Transverse colon (tissue), 4 donors: ENCODE results near the gene HOXB9.

Source experiments
- EP300 ChIP-seq: sonication (generic); formaldehyde crosslinking; IDR thresholded peaks from one replicate; pipeline ENCODE4 v1.6.1; 2017; ENCODE audit warnings: antibody characterized with exemption, low read depth
- POLR2A ChIP-seq: fragments of 450-650 bp; IDR thresholded peaks from one replicate; pipeline ENCODE4 v1.6.1; 2016; ENCODE audit warnings: antibody characterized with exemption, mild to moderate bottlenecking, moderate library complexity
- POLR2AphosphoS5 ChIP-seq, 3 donors: sonication (generic); formaldehyde crosslinking; IDR thresholded peaks; one replicate each; pipeline ENCODE4 v1.6.1; 2016; ENCODE audit warnings: antibody characterized with exemption in 3 of 3
- TF ChIP-seq, protein P1 (sequence below), 5 experiments: fragments of 200-600 bp in 3 of 5; fragments of 450-650 bp in 2 of 5; sonication (generic) in 3 of 5; IDR thresholded peaks; 1 replicate in 2 of 5; 2 replicates in 3 of 5; pipeline ENCODE4 v1.5.1; 2016 to 2017; ENCODE audit warnings: antibody characterized with exemption in 5 of 5, inconsistent platforms in 3 of 5, mild to moderate bottlenecking in 2 of 5, moderate library complexity in 1 of 5

DNA sequence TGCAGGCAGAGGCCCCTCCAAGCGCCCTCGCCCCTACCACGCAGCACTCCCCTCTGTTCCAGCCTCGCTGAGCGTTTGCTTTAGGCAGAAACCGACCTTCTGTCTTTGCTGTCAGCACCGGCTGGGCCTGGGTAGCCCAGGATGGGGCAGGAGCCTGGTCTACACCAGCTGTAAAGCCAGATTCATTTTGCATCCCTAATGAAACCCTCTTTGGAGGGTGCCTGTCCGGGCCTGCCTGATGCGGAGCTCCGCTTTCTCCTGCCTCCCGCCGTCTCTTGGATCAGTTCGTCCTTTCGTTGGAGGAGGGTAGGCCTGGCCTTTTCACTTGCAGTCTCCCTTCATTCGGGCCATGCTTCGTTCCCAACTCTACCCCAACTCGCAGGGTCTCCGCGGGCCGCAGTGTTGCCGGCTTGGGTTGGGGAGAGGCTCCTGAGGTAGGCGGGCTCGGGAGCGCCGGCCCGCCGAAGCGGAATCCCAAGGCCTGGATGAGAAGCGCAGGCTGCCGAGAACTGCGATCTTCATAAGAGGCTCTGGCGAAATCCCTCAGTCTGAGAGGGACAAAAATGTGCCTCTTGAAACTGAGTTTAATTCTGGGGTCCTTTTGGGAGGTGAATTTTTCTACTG is 6.2 kb downstream of the HOXB9 start:
- TF ChIP-seq, protein P1, sequence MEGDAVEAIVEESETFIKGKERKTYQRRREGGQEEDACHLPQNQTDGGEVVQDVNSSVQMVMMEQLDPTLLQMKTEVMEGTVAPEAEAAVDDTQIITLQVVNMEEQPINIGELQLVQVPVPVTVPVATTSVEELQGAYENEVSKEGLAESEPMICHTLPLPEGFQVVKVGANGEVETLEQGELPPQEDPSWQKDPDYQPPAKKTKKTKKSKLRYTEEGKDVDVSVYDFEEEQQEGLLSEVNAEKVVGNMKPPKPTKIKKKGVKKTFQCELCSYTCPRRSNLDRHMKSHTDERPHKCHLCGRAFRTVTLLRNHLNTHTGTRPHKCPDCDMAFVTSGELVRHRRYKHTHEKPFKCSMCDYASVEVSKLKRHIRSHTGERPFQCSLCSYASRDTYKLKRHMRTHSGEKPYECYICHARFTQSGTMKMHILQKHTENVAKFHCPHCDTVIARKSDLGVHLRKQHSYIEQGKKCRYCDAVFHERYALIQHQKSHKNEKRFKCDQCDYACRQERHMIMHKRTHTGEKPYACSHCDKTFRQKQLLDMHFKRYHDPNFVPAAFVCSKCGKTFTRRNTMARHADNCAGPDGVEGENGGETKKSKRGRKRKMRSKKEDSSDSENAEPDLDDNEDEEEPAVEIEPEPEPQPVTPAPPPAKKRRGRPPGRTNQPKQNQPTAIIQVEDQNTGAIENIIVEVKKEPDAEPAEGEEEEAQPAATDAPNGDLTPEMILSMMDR (IDR thresholded peaks at IDR 0.05): no peak
- peak; percentile 27 for TF ChIP-seq POLR2A
- no peak for TF ChIP-seq EP300
- TF ChIP-seq POLR2AphosphoS5 (IDR thresholded peaks at IDR 0.05): no peak
